GM19023 (cell line): ENCODE results near the gene PGLYRP1.

ENCODE experiments used
- ATAC-seq: cut with Tn5 transposase; IDR thresholded peaks from one replicate; pipeline ENCODE4 v1.9.1; 2021; ENCODE audit warnings: mild to moderate bottlenecking, moderate library complexity; ENCODE audit not compliant: unreplicated experiment

Gene PGLYRP1

GRCh38 chr19:46002678-46003275 lies 20.1 kb downstream of the PGLYRP1 start:
- no peak for ATAC-seq

- ATAC-seq: no peak
Observed at GRCh38 chr19:46000491-46001246, 22.2 kb downstream of the PGLYRP1 start.

- no peak for ATAC-seq
Observed at GRCh38 chr19:45999653-46000121, 23.2 kb downstream of the PGLYRP1 start.

GRCh38 chr19:45998834-45999233 lies 24.0 kb downstream of the PGLYRP1 start:
- ATAC-seq: no peak

- no peak for ATAC-seq
Observed at GRCh38 chr19:45996933-45997332, 25.9 kb downstream of the PGLYRP1 start.

GRCh38 chr19:45995715-45996385 lies 27.0 kb downstream of the PGLYRP1 start:
- ATAC-seq: no peak

GRCh38 chr19:45994998-45995714 lies 27.7 kb downstream of the PGLYRP1 start, which contains the start of gene CCDC61:
CCDC61 (plus strand) TSS chr19:45995467; CDS start chr19:46003019, 7,552 bp downstream.
- peak; percentile 99 for ATAC-seq

- no peak for ATAC-seq
Observed at GRCh38 chr19:45994456-45994997, 28.3 kb downstream of the PGLYRP1 start.

GRCh38 chr19:45990113-45990728 lies 32.6 kb downstream of the PGLYRP1 start:
- no peak for ATAC-seq

- no peak for ATAC-seq
Observed at GRCh38 chr19:45985321-45985720, 37.5 kb downstream of the PGLYRP1 start.

GRCh38 chr19:45981350-45981749 lies 41.5 kb downstream of the PGLYRP1 start:
- ATAC-seq: no peak

GRCh38 chr19:45978156-45978555 lies 44.7 kb downstream of the PGLYRP1 start:
- ATAC-seq: no peak

GRCh38 chr19:45976178-45976577 lies 46.7 kb downstream of the PGLYRP1 start:
- no peak for ATAC-seq

GRCh38 chr19:45975306-45976070 lies 47.4 kb downstream of the PGLYRP1 start:
- ATAC-seq: no peak

- ATAC-seq: no peak
Observed at GRCh38 chr19:45973553-45974338, 49.1 kb downstream of the PGLYRP1 start, which contains the start of gene NOVA2. NOVA2 (minus strand) TSS chr19:45973865; CDS start chr19:45973351, 514 bp downstream.

- no peak for ATAC-seq
Observed at GRCh38 chr19:45972947-45973540, 49.8 kb downstream of the PGLYRP1 start.

- no peak for ATAC-seq
Observed at GRCh38 chr19:45972081-45972946, 50.5 kb downstream of the PGLYRP1 start.
